ENCODE measurements around the gene YAF2.

The YAF2 gene, protein sequence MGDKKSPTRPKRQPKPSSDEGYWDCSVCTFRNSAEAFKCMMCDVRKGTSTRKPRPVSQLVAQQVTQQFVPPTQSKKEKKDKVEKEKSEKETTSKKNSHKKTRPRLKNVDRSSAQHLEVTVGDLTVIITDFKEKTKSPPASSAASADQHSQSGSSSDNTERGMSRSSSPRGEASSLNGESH

DNA sequence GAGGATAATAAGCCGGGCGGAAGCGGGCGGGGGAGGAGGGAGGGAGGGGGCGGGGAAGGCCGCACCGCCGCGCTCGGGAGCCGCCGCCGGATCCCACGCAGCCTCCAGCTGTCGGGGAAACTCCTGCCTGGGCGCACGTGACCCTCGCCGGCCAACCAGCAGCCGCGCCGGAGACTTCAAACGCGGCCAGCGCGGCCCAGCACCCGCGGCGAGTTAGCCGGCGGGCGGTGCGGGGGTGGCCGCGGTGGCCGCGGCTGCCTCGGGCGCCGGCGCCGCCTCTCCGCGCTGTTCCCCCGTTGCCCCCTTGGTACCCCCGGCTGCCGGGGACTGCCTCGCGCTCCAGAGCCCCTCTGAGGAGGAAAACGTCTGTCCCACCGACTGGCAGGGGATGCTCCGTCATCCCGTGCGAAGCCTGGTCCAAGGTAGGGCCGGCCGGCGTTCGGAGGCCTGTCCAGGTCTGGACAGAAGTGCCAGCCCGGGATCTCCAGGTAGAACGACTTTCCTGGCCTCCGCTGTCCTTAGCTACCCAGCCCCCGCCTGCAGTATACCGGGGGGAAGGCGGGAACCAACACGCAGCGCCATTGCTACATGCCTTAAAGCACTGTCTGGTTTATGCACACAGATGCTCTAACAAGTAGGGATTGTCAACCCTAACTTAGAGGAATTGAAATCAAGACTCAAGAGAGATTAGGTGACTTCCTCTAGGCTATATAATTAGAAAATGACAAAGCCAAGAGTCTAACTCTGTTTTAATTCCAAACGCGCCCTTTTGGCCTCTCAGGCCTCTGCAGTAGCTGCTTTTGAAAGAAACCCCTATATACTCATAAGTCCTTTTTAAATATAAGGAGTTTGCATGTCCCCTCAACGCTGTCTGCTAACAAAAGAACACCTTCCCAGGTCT lies at the start of gene YAF2:
TSS of gene YAF2 (minus strand) at position 9 of the 901 bp plus-strand sequence. CDS start 68 bp downstream, outside the sequence.
- DNase-seq (ENCODE audit: low read depth), result peak; percentile 75

DNA sequence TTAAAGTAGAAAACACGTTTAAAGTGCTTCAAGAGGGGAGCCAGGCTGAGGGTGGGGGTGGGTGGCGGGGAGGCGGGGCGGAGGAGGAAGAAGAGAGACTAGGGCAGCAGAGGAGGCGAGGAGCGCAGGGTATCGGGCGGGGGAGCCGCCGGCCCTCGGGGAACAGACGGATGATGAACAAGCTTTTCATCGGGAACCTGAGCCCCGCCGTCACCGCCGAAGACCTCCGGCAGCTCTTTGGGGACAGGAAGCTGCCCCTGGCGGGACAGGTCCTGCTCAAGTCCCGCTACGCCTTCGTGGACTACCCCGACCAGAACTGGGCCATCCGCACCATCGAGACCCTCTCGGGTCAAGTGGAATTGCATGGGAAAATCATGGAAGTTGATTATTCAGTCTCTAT lies 48.7 kb upstream of the YAF2 start:
- DNase-seq (ENCODE audit: low read depth), result no peak

DNA sequence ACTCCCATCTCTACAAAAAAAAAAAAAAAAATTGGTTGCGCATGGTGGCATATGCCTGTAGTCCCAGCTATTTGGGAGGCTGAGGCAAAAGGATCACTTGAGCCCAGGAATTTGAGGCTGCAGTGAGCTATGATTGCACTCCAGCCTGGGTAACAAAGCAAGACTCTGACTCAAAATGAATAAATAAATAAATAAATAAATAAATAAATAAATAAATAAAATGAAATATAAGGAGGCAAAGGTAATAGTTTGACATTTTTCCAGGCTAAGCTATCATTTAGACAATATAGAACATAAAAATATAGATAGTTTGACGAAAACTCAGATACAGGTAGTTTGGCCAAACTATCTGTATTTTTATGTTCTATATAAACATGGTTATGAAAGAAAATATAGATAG lies 47.4 kb upstream of the YAF2 start:
- no peak for DNase-seq (ENCODE audit: low read depth)

DNA sequence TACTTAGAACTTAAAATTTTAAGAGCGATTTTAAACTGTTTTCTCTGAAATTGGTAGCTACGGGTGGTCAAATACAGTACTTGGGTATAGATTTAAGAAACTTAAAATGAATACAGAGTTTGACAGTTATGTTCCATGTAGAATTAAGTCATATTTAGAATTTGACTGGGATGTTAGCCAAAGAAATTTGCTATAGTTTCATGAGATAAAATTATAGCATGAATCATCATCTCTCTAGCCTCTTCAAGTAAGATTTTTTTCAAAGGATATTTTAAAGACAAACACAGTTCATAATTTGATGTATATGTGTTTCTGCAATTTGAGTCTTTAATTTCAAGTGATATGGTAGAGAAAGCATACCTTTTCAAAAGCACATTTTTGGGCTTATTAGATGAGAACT lies 46.8 kb upstream of the YAF2 start:
- DNase-seq (ENCODE audit: low read depth), result peak; percentile 17

DNA sequence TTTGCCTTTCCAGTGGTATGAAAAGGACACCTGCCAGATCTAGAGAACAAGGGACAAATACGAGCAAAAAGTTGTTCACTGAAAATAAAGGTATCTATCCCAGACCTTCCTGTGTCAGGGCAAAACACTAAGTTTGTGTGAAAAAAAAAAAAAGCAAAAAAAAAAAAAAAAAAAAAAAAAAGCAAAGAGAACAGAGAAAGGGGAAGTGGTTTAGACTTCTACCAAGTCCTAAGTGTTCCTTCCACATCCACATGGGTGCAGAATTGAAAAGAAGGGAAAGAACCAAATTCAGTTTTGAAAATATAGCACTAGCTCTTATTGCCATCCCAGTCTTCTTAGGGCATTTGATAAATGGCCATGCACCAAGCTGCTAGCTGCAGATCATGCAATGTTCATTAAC lies 46.1 kb upstream of the YAF2 start:
- DNase-seq (ENCODE audit: low read depth), result no peak

DNA sequence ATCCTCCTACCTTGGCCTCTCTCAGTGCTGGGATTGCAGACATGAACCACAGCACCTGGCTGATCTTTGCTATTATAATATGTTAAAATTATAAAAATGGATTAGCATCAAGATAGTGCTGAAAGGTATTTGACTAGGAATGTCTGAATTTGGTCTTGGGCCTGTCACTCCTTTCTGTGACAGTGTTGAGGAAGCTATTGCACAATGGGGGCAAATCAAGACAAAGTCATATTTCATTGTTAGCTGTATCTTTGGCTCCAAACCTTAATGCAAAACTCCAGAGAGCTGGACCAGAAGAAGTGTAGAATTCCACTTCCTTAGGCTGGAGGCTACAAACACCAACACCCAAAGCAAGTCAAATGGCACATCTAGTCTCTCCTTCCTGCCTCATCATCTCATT lies 45.7 kb upstream of the YAF2 start:
- no peak for DNase-seq (ENCODE audit: low read depth)

DNA sequence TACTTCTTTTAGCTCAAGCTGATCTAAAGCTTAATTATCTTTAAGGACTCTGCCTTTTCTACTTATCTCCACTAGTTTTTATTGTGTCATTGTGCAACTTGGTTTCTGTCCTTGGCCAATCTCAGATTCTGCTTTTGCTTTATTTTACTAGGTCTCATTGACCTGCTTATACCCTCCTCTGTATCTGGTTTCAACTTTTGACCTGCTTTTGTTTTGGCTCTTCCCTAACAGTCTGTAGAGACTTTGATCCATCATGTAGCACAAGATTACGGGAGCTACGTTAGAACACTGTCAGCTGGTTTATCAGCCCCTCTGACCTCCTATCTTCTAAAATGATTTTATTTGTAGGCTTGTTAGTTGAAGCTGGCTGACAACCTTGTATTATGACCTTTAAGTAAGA lies 44.2 kb upstream of the YAF2 start:
- DNase-seq (ENCODE audit: low read depth), result no peak

DNA sequence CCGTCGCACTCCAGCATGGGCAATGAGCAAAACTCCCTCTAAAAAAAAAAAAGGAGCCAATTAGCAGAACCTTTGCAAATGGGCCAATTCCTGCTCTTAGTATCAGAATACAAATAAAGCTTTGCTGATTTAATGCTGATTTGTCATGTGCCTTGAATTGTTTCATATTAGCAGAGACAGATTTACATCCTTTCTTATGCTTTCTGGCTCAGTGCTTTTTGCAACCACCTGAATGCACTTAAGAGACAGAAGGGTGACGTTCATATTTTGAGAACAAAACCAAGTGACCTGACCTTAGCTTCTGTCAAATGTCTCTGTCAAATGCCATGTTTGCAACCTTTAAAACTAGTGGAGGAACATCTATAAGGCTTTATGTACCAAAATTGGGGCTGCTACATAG lies 43.8 kb upstream of the YAF2 start:
- no peak for DNase-seq (ENCODE audit: low read depth)

DNA sequence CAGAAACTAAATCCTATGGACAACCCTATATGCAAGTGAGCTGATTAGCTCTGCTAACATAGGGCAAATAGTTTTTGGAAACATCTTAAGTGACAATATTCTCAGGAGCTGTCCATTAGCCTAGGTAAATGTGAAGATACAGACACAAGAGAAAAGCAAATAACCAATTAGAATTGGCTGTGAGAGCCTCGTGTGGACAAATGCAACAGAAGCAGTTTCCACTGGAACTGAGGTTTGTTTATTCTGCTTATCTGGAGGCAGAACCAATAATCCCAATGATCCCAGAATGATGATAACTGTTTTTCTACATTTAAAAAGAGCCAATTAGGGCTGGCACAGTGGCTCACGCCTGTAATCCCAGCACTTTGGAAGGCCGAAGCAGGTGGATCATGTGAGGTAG lies 43.2 kb upstream of the YAF2 start:
- DNase-seq (ENCODE audit: low read depth), result no peak

DNA sequence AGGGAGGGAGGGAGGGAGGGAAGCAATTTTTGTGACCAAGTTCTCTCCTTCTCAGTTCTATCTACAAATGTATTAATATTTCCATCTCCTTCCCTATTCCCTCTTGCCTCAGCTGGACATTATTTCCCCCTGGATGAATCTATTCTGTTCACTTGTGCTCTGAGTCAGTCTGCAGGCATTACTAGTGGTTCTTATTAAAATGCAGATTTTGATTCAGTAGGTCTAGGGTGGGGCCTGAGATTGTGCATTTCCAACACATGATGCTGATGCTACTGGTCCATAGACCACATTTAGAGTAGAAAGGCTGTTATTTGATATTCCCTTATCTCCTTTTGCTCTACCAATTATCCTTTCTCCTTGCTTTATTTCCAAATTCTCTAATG lies 40.1 kb upstream of the YAF2 start:
- no peak for DNase-seq (ENCODE audit: low read depth)

DNA sequence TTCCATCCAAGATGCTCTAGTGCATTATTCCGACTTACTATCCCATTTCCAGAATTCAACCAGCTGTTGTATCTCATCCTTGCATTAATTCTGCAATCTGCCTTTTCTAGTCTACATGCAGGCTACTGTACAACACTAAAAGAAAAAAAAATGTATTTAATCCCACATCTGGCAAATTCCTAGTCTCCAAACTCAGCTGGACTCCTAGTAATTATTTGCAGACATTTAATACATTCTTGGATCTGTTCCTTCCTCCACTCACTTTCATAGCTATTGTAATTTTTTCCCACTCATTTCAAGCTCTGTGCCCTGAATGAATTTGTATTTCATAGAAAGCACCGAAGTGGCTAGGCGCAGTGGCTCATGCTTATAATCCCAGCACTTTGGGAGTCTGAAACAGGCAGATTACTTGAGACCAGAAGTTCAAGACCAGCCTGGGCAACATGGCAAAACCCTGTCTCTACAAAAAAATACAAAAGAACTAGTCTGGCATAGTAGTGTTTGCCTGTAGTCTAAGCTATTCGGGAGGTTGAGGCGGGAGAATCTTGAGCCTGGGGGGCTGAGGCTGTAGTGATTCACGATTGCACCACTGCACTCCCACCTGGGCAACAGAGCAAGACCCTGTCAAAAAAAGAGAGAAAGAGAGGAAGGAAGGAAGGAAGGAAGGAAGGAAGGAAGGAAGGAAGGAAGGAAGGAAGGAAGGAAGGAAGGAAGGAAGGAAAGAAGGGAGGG lies 39.5 kb upstream of the YAF2 start:
- DNase-seq (ENCODE audit: low read depth), result no peak

DNA sequence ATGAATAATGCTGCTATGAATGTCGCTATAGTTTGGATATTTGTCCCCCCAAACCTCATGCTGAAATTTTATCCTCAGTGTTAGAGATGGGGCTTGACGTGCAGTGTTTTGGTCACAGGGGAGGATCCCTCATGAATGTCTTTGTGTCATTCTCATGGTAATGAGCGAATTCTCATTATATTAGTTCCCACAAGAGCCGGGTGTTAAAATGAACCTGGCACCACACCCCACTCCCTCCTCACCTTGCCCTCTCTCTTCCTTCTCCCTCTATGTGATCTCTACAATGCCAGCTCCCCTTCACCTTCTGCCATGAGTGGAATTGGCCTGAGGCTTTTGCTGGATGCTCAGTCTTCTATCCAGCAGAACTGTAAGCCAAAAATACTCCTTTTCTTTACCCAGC lies 37.5 kb upstream of the YAF2 start:
- no peak for DNase-seq (ENCODE audit: low read depth)

DNA sequence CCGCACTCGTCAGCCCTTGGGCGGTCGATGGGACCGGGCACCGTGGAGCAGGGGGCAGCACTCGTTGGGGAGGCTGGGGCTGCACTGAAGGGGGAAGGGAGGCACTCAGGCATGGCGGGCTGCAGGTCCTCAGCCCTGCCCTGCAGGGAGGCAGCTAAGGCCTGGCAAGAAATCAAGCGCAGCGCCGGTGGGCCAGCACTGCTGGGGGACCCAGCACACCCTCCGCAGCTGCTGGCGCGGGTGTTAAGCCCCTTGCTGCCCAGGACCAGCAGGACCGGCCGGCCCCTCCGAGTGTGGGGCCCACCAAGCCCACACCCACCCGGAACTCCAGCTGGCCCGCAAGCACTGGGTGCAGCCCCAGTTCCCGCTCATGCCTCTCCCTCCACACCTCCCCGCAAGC lies 35.7 kb upstream of the YAF2 start:
- no peak for DNase-seq (ENCODE audit: low read depth)

DNA sequence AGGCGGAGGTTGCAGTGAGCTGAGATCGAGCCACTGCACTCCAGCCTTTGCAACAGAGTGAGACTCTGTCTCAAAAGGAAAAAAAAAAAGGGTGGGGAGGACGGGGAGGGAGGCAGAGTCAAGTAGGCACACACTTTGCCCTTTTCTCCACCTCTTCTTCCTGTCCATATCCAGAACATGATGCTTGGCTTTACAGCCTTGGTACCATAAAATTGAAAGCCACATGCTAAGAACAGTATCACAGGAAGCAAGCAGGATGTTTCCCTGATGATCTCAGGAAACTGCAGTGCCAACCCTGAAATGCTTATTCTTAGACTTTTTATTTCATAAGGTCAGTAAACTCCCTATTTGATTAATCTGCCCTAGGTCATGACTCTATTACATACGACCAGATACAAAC lies 32.5 kb upstream of the YAF2 start:
- no peak for DNase-seq (ENCODE audit: low read depth)

DNA sequence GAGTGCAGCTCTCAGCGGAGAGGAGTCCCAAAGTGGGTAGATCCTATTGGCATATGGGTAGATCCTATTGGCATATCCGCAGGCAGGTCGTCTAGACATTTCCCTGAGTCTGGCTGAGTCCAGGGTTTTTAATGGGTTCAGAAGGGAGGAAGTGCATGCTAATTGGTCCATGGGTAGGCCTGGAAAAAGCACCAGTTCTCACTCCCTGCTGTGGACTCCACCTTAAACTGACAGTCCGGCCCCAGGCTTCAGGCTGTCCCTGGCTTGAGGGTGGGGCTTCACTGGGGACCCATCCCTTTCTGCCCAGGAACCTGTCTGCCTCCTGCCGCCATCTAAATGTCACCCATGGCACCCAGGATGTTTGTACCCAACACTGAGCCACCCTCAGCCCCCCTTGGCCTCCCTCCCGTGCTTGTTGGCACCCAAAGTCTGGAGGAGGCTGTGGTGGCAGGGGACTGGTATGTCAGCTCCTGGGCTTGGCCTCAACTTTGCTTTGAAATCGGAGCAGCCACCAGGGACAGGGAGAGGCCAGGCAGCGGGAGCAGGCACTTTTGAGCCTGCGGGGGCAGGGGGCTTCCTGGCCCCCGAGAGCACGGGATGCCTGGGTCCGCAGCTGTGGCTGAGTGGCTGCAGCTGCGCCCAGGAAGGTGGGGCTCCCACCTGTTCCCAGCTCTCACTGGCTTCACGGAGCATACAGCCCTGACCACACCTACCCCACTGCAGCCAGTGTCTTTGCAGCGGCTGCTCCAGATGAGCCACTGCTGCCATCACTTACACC lies 29.6 kb upstream of the YAF2 start:
- DNase-seq (ENCODE audit: low read depth), result no peak

DNA sequence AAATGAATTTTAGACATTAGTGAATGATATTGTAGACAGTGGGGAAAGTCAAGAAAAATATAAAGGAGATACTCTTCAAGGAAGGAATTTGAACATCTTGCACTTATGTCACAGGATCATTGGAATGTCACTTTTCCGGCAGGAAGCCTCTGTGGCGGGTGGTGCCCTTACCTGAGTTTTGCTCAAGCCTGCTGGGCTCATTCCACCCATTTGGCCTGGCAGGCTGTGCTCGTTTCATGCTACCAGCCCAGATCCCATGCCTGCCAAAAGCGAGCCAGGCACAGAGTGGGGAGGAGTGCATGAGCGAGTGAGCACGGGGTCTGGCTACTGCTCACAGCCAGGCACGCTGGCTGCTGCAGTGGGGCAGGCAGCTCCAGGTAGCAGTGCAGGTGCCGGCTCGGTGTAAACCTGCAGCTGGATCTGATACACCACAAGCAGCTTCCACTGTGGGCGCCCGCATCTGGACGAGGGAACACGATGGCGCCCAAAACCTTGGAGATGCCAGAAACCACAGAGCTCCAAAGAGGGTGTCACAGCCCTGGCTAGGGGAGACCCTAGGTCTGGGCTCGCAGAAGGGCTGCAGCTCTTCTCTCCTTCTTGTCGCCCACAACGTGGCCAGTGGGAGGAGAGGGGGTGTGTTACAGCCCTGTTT lies 28.7 kb upstream of the YAF2 start:
- DNase-seq (ENCODE audit: low read depth), result no peak

DNA sequence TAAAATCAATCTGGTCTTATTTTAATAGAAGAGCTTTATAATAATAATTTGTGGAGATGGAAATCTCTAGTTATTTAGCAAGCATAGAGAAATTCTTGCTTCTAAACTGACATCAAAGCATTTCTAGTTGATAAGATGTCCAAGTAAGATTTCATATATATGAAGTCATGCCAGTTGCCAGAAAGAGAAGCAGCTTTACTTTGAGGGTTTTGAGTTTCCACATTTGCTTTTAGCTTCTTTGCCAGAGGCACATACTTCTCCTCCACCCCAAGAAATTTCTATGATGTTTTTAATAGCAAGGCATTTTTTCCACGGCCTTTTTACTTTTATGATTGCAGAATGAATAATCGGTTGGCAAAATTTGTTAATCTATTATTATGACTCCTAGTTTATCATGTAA lies 24.2 kb upstream of the YAF2 start:
- no peak for DNase-seq (ENCODE audit: low read depth)

DNA sequence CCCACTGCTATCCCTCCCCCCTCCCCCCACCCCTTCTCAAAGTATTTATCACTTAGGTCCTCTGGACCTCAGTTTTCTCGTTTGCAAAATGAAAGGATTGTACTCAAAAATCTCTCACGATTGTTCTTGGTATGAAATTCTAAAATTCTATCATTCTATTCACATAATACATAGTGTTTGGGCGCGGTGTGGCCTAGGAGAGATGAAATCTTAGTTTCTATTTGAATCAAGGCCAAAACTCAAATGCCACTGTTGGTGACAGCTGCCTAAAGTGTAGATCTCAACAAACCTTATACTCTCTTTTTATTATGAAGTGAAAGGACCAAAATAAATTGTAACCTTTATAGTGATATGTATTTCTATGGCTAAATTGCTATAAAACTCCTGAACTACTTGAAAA lies 23.7 kb upstream of the YAF2 start:
- DNase-seq (ENCODE audit: low read depth), result no peak

DNA sequence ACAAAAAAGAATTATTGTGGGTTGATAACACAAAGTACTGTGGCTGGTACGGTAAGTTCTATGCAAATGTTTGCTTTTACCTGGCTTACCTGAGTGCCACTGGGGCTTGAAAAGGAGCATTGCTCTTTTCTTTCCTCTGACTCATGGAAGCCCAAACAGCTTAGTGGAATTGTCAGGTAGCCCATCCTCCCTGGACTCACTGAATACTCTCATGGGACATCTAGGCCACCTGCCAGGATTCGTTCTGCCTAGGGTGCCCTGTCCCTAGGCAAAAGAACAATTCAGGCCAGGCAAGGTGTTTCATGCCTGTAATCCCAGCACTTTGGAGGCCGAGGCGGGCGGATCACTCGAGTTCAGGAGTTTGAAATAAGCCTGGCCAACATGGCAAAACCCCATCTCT lies 22.5 kb upstream of the YAF2 start:
- no peak for DNase-seq (ENCODE audit: low read depth)

DNA sequence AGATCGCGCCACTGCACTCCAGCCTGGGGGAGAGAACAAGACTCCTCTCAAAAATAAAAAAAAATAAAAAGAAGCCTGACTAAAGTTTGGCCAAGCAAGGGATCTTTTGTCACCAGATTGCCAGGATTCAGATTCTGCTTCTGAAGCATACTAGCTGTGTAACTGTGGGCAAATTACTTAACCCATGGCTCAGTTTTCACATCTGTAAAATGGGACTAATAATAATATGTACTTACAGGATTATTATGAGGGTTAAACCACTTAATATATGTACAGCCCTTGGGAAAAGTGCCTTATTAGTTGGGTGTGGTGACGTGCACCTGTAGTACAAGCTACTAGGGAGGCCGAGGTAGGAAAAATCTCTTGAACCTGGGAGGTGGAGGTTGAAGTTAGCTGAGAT lies 21.7 kb upstream of the YAF2 start:
- no peak for DNase-seq (ENCODE audit: low read depth)

DNA sequence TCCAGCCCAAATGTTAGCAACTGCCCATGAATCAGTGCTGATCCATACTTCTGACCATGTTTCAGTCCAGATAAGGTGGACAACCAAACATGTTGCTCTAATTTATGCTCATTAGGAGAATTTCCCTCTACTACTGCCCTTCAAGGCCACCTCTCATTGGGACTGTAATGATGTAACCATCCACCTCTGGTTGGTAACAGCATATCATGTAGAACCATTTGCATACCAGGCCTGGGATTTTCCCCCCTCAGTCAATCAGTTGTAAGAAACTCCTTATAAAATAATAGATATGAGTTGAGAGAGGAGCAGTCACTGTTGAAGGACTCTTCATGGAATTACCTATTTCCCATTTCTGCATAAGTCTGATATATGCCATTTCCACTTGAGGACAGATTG lies 17.8 kb upstream of the YAF2 start:
- DNase-seq (ENCODE audit: low read depth), result no peak
